B cell (primary cell): Measurements from ENCODE around the gene FIG4.

Source experiments
- CTCF ChIP-seq: fragments of 200-600 bp; IDR thresholded peaks from one replicate; pipeline ENCODE4 v1.8.0; 2022; ENCODE audit warnings: antibody characterized with exemption, mild to moderate bottlenecking
- EZH2 ChIP-seq: IDR thresholded peaks from 2 replicates; pipeline ENCODE4 v1.6.1; 2012; ENCODE audit warnings: borderline replicate concordance, low read depth, mild to moderate bottlenecking, moderate library complexity, low read length; ENCODE audit not compliant: insufficient read depth, poor library complexity, severe bottlenecking

GRCh38 chr6:109870089-109870410 lies 179.0 kb downstream of the FIG4 start:
- no peak for TF ChIP-seq CTCF
- no peak for TF ChIP-seq EZH2
